BJ (cell line): ENCODE measurements around the gene SP7. TPM values are rescaled to one million over a fixed set of nuclear protein-coding genes. Genes with fewer than 3 reads are reported as not detected.

Experiments
- CTCF ChIA-PET: fragments of 350-600 bp; formaldehyde crosslinking; extraction: SDS; loops from one replicate; lab custom pipeline; 2021; ENCODE audit warnings: antibody characterized with exemption, inconsistent platforms; lab: Yijun Ruan, JAX
- POLR2A ChIA-PET: fragments of 300-600 bp; sonication (Branson Sonifier 250); formaldehyde crosslinking; extraction: SDS; loops from one replicate; lab custom pipeline; 2021; ENCODE audit warnings: antibody characterized with exemption; lab: Charles Lee
- DNase-seq: peaks from one replicate; pipeline ENCODE4 v3.0.0-alpha.2; 2011; ENCODE audit warnings: low read depth
- H3K27me3 ChIP-seq: 2 replicates; pipeline ENCODE4 v1.6.0; 2011; ENCODE audit warnings: low read length; ENCODE audit not compliant: control insufficient read depth, insufficient read depth
- H3K36me3 ChIP-seq: 2 replicates; pipeline ENCODE4 v1.5.1; 2011; ENCODE audit warnings: low read length; ENCODE audit not compliant: control insufficient read depth, insufficient read depth
- H3K4me3 ChIP-seq: 2 replicates; pipeline ENCODE4 v1.5.1; 2011; ENCODE audit warnings: low read depth, mild to moderate bottlenecking, control low read depth, low read length
- polyA plus RNA-seq: library from polyadenylated mRNA; depleted of rRNA; stranded (reverse); fragments of >200 nt; gene quantifications from 2 replicates; pipeline ENCODE4 v1.2.3, GENCODE V29; 2011
- TF ChIP-seq, protein P1 (sequence below): IDR thresholded peaks from 2 replicates; pipeline ENCODE4 v1.5.1; 2011; ENCODE audit warnings: low read depth, mild to moderate bottlenecking, control low read depth, inconsistent platforms, low read length, moderate library complexity; ENCODE audit not compliant: insufficient read depth

Gene SP7
- polyA plus RNA-seq, 1 experiment, result not detected

DNA sequence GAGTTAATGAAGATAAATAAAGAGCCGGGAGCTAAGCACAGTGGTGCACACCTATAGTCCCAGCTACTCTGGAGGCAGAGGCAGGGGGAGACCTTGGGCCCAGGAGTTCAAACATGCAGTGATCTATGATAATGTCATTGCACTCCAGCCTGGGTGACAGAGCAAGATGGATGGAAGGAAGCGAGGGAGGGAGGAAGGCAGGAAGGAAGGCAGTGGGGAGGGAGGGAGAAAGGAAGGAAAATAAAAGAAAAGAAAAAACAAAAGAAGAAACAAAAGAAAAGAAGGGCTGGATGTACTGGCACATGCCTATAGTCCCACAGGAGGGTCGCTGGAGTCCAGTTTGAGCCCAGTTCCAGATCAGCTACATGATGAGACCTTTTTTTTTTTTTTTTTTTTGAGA is 19.0 kb upstream of the SP7 start:
- Histone ChIP-seq H3K4me3 (no peak overlapping the region), H3K36me3 (no peaks in the 10 kb centered on the region), H3K27me3 (no peaks in the 10 kb centered on the region)
- no peak for DNase-seq
- ChIA-PET CTCF (interaction anchor here (2.7 to 8.0 kb wide), 3 partner anchors 31 to 68 kb away, joined by 9 to 163 read pairs (median 28); partner anchors contain the start of gene AMHR2), POLR2A (no interaction called here)
- TF ChIP-seq, protein P1, sequence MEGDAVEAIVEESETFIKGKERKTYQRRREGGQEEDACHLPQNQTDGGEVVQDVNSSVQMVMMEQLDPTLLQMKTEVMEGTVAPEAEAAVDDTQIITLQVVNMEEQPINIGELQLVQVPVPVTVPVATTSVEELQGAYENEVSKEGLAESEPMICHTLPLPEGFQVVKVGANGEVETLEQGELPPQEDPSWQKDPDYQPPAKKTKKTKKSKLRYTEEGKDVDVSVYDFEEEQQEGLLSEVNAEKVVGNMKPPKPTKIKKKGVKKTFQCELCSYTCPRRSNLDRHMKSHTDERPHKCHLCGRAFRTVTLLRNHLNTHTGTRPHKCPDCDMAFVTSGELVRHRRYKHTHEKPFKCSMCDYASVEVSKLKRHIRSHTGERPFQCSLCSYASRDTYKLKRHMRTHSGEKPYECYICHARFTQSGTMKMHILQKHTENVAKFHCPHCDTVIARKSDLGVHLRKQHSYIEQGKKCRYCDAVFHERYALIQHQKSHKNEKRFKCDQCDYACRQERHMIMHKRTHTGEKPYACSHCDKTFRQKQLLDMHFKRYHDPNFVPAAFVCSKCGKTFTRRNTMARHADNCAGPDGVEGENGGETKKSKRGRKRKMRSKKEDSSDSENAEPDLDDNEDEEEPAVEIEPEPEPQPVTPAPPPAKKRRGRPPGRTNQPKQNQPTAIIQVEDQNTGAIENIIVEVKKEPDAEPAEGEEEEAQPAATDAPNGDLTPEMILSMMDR, result no peak

DNA sequence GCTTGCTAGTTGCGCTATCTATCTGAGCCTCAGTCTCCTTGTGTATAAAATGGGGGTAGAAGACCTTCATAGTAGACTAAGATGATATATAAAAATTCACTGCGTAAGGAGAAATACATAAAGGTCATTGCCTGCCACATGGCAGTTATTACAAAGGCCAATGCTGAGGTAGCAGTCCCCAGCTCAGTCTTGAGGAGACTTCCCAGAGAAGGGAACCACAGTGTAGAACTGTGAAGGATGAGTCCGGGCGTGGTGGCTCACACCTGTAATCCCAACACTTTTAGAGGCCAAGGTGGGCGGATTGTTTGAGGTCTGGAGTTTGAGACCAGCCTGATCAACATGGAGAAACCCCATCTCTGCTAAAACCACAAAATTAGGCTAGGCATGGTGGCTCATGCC is 17.1 kb upstream of the SP7 start:
- H3K27me3 ChIP-seq, result no peaks in the 10 kb centered on the region
- TF ChIP-seq, protein P1, result no peak
- DNase-seq, result no peak
- ChIA-PET CTCF (interaction anchor here (0.9 to 8.0 kb wide), 12 partner anchors 8 to 156 kb away, joined by 3 to 163 read pairs (median 13); partner anchors contain the start of genes AAAS, AMHR2 and SP7), POLR2A (interaction anchor here (1.6 kb wide), 1 partner anchor 32 kb away, joined by 3 read pairs; the partner anchor contains the start of gene AAAS)
- no peak overlapping the region for H3K4me3 ChIP-seq
- H3K36me3 ChIP-seq, result no peaks in the 10 kb centered on the region

DNA sequence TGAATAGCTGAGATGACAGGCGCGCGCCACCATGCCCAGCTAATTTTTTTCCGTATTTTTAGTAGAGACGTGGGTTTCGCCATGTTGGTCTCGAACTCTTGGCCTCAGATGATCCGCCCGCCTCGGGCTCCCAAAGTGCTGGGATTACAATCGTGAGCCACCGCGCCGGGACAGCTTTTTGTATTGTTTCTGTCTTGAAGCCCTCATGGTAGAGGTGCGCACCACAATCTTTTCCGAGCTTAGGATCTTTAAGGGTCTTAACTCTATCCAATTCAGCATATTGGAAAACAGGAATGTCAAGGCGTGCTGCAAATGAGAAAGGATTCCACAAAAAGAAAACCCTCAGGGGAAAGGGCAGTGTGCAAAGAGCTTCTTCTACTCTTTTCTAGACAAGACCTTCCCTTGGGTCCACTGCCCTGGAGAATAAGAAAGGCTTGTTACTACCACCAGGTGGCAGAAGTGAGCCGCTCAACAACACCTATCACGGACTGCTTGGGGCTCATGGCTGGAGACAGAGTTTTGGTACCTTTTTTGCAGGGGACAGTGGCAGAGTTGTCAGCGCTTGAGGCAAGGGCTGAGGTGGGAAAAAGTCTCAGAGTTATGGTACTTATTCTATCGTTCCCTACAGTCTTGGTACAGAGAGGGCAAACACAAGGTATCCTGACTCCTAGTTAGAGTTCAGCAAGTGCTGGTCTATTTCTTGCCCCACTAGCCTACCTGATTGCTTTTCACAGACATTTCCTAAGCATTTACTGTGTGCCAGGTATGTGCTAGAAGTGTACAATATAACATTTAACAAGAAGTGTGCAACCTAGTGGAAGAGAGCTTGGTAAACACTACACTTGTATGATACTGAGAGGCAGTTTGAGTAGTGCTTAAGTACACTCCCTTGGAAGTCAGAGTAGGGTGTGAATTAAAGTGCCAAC is 16.4 kb upstream of the SP7 start:
- Histone ChIP-seq H3K4me3 (no peak overlapping the region), H3K27me3 (no peaks in the 10 kb centered on the region), H3K36me3 (no peaks in the 10 kb centered on the region)
- no peak for DNase-seq
- TF ChIP-seq, protein P1, result peak; percentile 83
- CTCF ChIA-PET, result interaction anchor here (0.6 to 8.0 kb wide), 32 partner anchors 8 to 196 kb away, joined by 3 to 163 read pairs (median 6); partner anchors contain the start of genes AAAS, AMHR2, SP1 and SP7
- POLR2A ChIA-PET, result interaction anchor here (0.6 to 1.6 kb wide), 2 partner anchors 27 to 31 kb away, joined by 3 read pairs; partner anchors contain the start of gene AAAS

DNA sequence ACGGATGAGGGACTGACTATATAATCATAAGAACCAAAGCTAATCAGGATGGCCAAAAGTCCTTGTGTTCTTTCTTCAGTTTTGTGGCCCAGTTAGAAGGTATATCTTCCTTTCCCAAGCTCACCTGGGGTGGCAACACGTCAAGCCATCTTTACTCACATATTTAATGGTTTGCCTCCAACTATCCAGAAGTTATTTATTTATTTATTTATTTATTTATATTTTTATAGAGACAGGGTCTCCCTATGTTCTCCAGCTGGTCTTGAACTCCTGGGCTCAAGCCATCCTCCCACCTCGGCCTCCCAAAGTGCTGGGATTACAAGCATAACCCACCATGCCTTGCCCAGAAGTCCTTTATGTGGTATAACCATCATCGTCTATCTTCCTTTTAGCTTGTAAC is 11.8 kb upstream of the SP7 start:
- TF ChIP-seq, protein P1, result no peak
- H3K27me3 ChIP-seq, result no peaks in the 10 kb centered on the region
- no peaks in the 10 kb centered on the region for H3K36me3 ChIP-seq
- no peak overlapping the region for H3K4me3 ChIP-seq
- POLR2A ChIA-PET, result no interaction called here
- no peak for DNase-seq
- CTCF ChIA-PET, result interaction anchor here (0.6 to 10.7 kb wide), 6 partner anchors 22 to 175 kb away, joined by 3 to 210 read pairs (median 6); partner anchors contain the start of genes AAAS and AMHR2

DNA sequence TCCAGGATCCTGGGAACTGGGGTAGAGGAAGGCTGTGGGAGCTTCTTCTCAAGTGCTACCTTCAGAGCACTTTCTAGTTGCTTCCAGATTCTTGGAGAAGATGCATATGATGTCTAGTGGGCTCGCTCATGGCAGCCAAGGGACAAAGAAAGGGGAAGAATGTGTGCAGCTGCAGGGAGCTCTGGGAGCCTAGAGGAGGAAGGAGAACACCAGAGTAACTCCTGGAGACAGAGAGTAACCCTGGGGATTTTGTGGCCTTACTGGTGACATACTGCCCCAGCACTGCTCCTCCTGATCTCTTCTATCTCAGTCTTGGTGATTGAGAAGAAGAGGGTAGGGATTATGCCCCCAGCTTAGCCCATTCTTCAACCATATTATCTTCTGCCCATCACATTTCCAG is 10.3 kb upstream of the SP7 start:
- no peaks in the 10 kb centered on the region for H3K27me3 ChIP-seq
- ChIA-PET CTCF (interaction anchor here (0.5 to 10.7 kb wide), 8 partner anchors 11 to 187 kb away, joined by 3 to 210 read pairs (median 10); partner anchors contain the start of genes AAAS and AMHR2), POLR2A (no interaction called here)
- TF ChIP-seq, protein P1, result no peak
- no peak for DNase-seq
- H3K36me3 ChIP-seq, result no peaks in the 10 kb centered on the region
- H3K4me3 ChIP-seq, result no peak overlapping the region
